Measurements from ENCODE around the gene NRARP.
"Not testable (repeated sequence)": the region's sequence is repeated elsewhere in the genome, so short reads cannot be mapped to it uniquely, and the experiment has no call there.

Gene NRARP, protein sequence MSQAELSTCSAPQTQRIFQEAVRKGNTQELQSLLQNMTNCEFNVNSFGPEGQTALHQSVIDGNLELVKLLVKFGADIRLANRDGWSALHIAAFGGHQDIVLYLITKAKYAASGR

GRCh38 chr9:137302118-137302448 lies at the start of gene NRARP:
Gene NRARP (minus strand): TSS chr9:137302271. CDS start chr9:137301928, 343 bp downstream.
- H3K4me3 ChIP-seq (ENCODE audit: low read depth, low read length) = peak within 1 kb of the TSS; percentile 84

GRCh38 chr9:137350696-137351584 lies 48.9 kb upstream of the NRARP start:
- no peak overlapping the region for H3K4me3 ChIP-seq (ENCODE audit: low read depth, low read length)

GRCh38 chr9:137349471-137350033 lies 47.5 kb upstream of the NRARP start:
- H3K4me3 ChIP-seq (ENCODE audit: low read depth, low read length) = no peak overlapping the region

DNA sequence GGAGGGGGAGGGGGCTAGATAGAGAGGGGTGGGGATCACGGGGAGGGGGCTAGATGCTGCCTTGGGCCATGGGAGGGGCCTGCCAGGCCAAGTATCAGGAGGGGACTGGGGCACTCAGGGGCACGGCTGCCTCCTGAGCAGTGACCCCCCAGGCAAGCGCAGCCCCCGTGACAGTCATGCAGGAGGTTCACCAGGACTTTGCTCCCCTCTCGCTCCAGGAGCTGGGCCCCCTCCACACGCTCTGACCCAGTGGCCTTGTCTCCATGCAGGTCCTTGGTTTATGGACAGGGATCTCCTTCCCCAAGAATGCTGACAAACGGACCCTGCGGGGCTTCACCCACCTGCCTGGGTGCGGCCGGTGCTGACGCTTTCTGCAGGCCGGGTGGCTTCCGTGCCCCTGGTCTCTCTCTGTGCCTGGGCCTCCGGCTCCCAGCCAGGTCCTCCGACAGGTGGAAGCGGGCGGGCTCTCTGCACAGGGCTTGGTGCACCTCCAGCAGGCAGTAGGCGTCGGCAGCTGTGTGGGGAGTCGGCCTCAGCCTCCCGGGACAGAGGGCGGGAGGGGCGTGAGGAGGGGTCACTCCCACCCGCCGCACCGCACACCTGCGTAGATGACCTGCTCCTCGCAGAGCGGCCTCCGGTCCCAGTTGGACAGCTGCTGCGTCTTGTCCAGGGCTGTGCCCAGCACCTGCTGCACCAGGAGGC lies 46.8 kb upstream of the NRARP start:
- no peak overlapping the region for H3K4me3 ChIP-seq (ENCODE audit: low read depth, low read length)

GRCh38 chr9:137347928-137348327 lies 45.9 kb upstream of the NRARP start:
- H3K4me3 ChIP-seq (ENCODE audit: low read depth, low read length) = no peak overlapping the region

DNA sequence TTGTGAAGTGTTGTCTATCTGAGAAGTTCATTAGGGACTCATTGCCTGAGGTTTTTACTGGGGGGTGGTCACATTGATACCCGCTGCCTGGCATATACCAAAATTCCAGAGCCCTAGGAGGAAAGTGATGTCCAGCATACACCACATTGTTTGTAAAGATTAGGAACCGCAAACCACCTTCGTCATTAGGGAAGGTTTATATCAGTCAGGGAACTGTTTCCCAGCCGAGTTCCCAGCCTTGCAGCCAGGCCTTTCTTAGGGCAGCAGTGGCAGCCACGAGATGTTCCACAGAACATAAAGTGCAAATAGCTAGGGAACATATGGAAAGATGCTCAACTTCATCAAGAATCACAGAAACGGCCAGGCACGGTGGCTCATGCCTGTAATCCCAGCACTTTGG lies 40.4 kb upstream of the NRARP start:
- H3K4me3 ChIP-seq (ENCODE audit: low read depth, low read length) = no peak overlapping the region

- no peak overlapping the region for H3K4me3 ChIP-seq (ENCODE audit: low read depth, low read length)
These were observed 39.2 kb upstream of the NRARP start for GRCh38 chr9:137341227-137341626.

- not testable (repeated sequence) for H3K4me3 ChIP-seq (ENCODE audit: low read depth, low read length)
These were observed 37.9 kb upstream of the NRARP start for GRCh38 chr9:137339908-137340462.

DNA sequence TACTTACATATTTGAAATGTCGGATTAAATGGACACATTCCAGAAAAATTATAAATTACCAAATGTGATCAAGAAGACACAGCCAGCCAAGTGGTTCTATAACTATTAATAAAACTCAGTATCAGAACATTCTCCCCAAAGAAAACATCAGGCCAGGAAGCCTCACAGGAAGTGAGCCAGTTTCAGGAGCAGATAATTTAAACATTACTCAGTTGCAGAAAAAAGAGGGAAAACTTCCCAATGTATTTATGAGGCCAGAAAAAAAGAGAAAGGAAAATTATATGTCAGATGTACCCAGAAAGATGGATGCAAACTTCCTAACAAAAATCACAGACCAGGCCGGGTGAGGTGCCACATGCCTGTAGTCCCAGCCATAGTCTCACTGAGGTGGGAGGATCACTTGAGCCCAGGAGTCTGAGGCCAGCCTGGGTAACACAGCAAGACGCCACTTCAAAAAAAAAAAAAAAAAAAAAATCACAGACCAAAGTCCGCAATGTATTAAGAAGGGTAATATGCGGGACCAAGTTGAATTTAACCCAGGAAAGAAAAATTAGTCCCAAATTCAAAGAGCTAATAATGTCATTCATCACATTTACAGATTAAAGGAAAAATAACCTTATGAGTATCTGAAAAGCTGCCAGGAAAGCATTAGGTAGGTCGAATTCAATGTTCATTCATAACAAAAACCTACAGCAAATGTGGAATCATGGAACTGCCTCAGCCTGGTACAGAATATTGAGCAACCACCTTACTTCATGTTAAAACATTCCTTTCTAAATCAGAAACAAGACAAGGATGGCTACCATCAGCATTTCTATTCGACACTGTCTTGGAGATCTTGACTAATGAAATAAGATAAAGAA lies 37.2 kb upstream of the NRARP start:
- H3K4me3 ChIP-seq (ENCODE audit: low read depth, low read length) = no peak overlapping the region

DNA sequence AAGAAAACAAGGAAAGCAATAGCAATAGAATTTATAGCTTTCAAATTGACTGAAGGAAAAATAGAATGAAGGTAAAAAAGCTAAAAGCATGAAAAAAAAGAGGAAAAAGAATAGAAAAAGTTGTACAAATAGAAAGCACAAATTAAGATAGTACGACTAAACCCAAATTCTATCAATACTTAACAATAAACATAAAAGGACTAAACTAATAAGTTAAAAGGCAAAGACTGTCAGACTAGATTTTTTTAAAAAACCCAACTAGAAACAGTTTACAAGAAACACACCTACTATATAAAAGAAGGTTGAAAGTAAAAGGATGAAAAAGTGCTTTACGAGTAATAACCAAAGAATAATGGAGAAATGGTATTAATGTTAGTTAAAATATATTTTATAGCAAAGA lies 34.7 kb upstream of the NRARP start:
- H3K4me3 ChIP-seq (ENCODE audit: low read depth, low read length) = no peak overlapping the region

- H3K4me3 ChIP-seq (ENCODE audit: low read depth, low read length) = no peak overlapping the region
These were observed 31.1 kb upstream of the NRARP start for GRCh38 chr9:137333016-137333671.

- no peak overlapping the region for H3K4me3 ChIP-seq (ENCODE audit: low read depth, low read length)
These were observed 29.9 kb upstream of the NRARP start for GRCh38 chr9:137331929-137332328.

DNA sequence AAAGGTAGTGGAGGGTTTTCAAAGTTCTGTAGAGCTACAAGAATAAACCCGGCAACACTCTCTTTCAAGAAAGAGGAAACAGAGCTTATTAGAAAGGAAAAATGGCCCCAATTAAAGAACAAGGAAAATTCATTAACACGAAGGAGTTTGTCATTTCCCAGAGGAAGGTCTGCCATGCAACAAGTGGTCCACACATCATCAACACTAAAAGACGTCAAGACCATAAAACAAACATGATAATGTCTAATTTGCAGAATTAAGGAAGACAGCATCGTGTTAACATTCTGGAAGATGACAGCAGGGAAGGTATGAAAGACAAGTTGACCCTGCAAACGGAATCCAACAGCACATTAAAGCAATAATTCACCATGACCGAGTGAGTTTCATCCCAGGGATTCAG lies 28.6 kb upstream of the NRARP start:
- H3K4me3 ChIP-seq (ENCODE audit: low read depth, low read length) = no peak overlapping the region

DNA sequence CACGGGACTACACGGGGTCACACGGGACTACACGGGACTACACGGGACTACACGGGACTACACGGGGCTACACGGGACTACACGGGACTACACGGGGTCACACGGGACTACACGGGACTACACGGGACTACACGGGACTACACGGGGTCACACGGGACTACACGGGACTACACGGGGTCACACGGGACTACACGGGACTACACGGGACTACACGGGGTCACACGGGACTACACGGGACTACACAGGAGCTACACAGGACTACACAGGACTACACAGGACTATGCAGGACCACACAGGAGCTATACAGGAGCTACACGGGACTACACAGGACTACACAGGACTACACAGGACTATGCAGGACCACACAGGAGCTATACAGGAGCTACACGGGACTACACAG lies 27.5 kb upstream of the NRARP start:
- H3K4me3 ChIP-seq (ENCODE audit: low read depth, low read length) = not testable (repeated sequence)

DNA sequence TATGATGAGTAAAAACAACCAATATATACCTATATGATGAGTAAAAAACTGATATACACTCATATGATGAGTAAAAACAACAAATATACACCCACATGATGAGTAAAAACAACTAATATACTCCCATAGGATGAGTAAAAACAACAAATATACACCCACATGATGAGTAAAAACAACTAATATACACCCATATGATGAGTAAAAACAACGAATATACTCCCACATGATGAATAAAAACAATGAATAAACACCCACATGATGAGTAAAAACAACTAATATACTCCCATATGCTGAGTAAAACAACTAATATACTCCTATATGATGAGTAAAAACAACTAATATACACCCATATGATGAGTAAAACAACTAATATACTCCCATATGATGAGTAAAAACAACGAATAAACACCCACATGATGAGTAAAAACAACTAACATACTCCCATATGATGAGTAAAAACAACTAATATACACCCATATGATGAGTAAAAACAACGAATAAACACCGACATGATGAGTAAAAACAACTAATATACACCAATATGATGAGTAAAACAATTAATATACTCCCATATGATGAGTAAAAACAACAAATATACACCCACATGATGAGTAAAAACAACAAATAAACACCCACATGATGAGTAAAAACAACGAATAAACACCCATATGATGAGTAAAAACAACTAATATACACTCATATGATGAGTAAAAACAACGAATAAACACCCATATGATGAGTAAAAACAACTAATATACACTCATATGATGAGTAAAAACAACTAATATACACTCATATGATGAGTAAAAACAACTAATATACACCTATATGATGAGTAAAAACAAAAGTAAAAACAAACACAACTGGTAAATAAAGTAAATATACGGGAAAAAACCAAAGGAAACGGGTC lies 25.8 kb upstream of the NRARP start:
- H3K4me3 ChIP-seq (ENCODE audit: low read depth, low read length) = not testable (repeated sequence)

- H3K4me3 ChIP-seq (ENCODE audit: low read depth, low read length) = no peak overlapping the region
These were observed 24.5 kb upstream of the NRARP start for GRCh38 chr9:137326445-137327065.

GRCh38 chr9:137325799-137326198 lies 23.7 kb upstream of the NRARP start:
- H3K4me3 ChIP-seq (ENCODE audit: low read depth, low read length) = no peak overlapping the region

- H3K4me3 ChIP-seq (ENCODE audit: low read depth, low read length) = no peak overlapping the region
These were observed 23.1 kb upstream of the NRARP start for GRCh38 chr9:137325124-137325523.
